Liver (tissue), 9 donors: ENCODE results near the gene SH3RF3. TPM values are rescaled to one million over a fixed set of nuclear protein-coding genes. Genes with fewer than 3 reads are reported as not detected.

Source experiments
- DNase-seq: peaks from one replicate; pipeline ENCODE4 v3.0.0-alpha.2; 2017; ENCODE audit warnings: low spot score
- H3K27ac ChIP-seq, 2 donors: one replicate each; pipeline ENCODE4 v1.7.0; 2013; ENCODE audit warnings: inconsistent platforms in 2 of 2, low read length in 2 of 2, control low read depth in 1 of 2, low read depth in 1 of 2, mild to moderate bottlenecking in 1 of 2
- H3K27me3 ChIP-seq, 4 donors: one replicate each; pipeline versions ENCODE4 v1.6.1 to v1.7.0; 2013; ENCODE audit warnings: low read length in 3 of 4, inconsistent platforms in 1 of 4, mild to moderate bottlenecking in 1 of 4, moderate library complexity in 1 of 4; ENCODE audit not compliant: control insufficient read depth in 4 of 4, insufficient read depth in 4 of 4
- H3K36me3 ChIP-seq, 4 donors: one replicate each; pipeline versions ENCODE4 v1.6.1 to v1.7.0; 2013; ENCODE audit warnings: low read length in 3 of 4, mild to moderate bottlenecking in 3 of 4, low read depth in 1 of 4, moderate library complexity in 1 of 4; ENCODE audit not compliant: control insufficient read depth in 4 of 4, insufficient read depth in 3 of 4
- H3K4me1 ChIP-seq, 4 donors: one replicate each; pipeline versions ENCODE4 v1.6.1 to v1.7.0; 2013; ENCODE audit warnings: low read length in 3 of 4, mild to moderate bottlenecking in 3 of 4, moderate library complexity in 1 of 4; ENCODE audit not compliant: control insufficient read depth in 4 of 4, insufficient read depth in 4 of 4
- H3K4me3 ChIP-seq, 3 donors: one replicate each; pipeline versions ENCODE4 v1.6.1 to v1.7.0; 2013; ENCODE audit warnings: low read length in 3 of 3, control low read depth in 1 of 3, low read depth in 1 of 3, mild to moderate bottlenecking in 1 of 3
- H3K9ac ChIP-seq, 2 donors: one replicate each; pipeline ENCODE4 v1.7.0; 2013; ENCODE audit warnings: low read length in 2 of 2, mild to moderate bottlenecking in 2 of 2, moderate library complexity in 2 of 2, control low read depth in 1 of 2, low read depth in 1 of 2
- H3K9me3 ChIP-seq, 4 donors: one replicate each; pipeline versions ENCODE4 v1.6.1 to v1.7.0; 2013; ENCODE audit warnings: low read length in 3 of 4; ENCODE audit not compliant: control insufficient read depth in 4 of 4
- EGR1 ChIP-seq, 2 donors: IDR thresholded peaks; 2 replicates each; pipeline ENCODE4 v1.6.1; 2016 to 2018; ENCODE audit warnings: antibody characterized with exemption in 2 of 2, low read depth in 2 of 2
- FOXA1 ChIP-seq: IDR thresholded peaks from 2 replicates; pipeline ENCODE4 v1.6.1; 2016; ENCODE audit warnings: antibody characterized with exemption
- FOXA2 ChIP-seq: IDR thresholded peaks from 2 replicates; pipeline ENCODE4 v1.6.1; 2016; ENCODE audit warnings: antibody characterized with exemption
- HNF4A ChIP-seq, 2 donors: conservative IDR thresholded peaks; 2 replicates each; pipeline ENCODE4 v1.6.1; 2016; ENCODE audit warnings: antibody characterized with exemption in 2 of 2, mild to moderate bottlenecking in 2 of 2
- HNF4G ChIP-seq: IDR thresholded peaks from 2 replicates; pipeline ENCODE4 v1.6.1; 2016; ENCODE audit warnings: antibody characterized with exemption
- JUND ChIP-seq, 2 donors: IDR thresholded peaks; 2 replicates each; pipeline ENCODE4 v1.6.1; 2016; ENCODE audit warnings: antibody characterized with exemption in 2 of 2
- RAD21 ChIP-seq, 2 donors: IDR thresholded peaks; 2 replicates each; pipeline ENCODE4 v1.6.1; 2016; ENCODE audit warnings: antibody characterized with exemption in 2 of 2, mild to moderate bottlenecking in 2 of 2
- REST ChIP-seq: IDR thresholded peaks from 2 replicates; pipeline ENCODE4 v1.6.1; 2016; ENCODE audit warnings: antibody characterized with exemption, mild to moderate bottlenecking
- RXRA ChIP-seq, 2 donors: IDR thresholded peaks; 2 replicates each; pipeline ENCODE4 v1.6.1; 2017 to 2018; ENCODE audit warnings: antibody characterized with exemption in 2 of 2, mild to moderate bottlenecking in 1 of 2
- SP1 ChIP-seq: IDR thresholded peaks from 2 replicates; pipeline ENCODE4 v1.6.1; 2018; ENCODE audit warnings: antibody characterized with exemption, mild to moderate bottlenecking
- TAF1 ChIP-seq: conservative IDR thresholded peaks from 2 replicates; pipeline ENCODE4 v1.6.1; 2016; ENCODE audit warnings: antibody characterized with exemption, mild to moderate bottlenecking
- ZBTB33 ChIP-seq: IDR thresholded peaks from 2 replicates; pipeline ENCODE4 v1.6.1; 2016; ENCODE audit warnings: antibody characterized with exemption
- WGBS: extraction: QIAGEN DNeasy Blood & Tissue Kit; methylation state at CpG from one replicate; pipeline ENCODE4 v1.1.7; 2013; 5-methylcytosine and 5-hydroxymethylcytosine counted together
- polyA plus RNA-seq, 2 donors: library from polyadenylated mRNA; stranded (reverse) in 1 of 2; unstranded in 1 of 2; fragments of 200-250 nt in 1 of 2; fragments of >200 nt in 1 of 2; fragmentation: Nextera tagmentation in 1 of 2; extraction: Ambion mirVana in 1 of 2; gene quantifications; one replicate each; pipeline versions ENCODE4 v1.2.1 to v1.2.3, GENCODE V29; 2013 to 2015
- total RNA-seq, 2 donors: library from RNA; depleted of rRNA; stranded (reverse); fragments of >200 nt; gene quantifications; one replicate each; pipeline ENCODE4 v1.2.3, GENCODE V29; 2014
- donor health status: healthy.
- donor health status: healthy.
- donor health status: healthy.
- donor health status: healthy.
- donor health status: healthy.

The SH3RF3 gene
- total and polyA plus RNA-seq, 4 donors, result 0.11 to 1.0 (median 0.54) TPM

- TF ChIP-seq RAD21 (IDR thresholded peaks at IDR 0.05) (no peak), HNF4A (conservative IDR thresholded peaks at IDR 0.05) (no peak)
Measured at GRCh38 chr2:109153807-109154206, 24.8 kb downstream of the SH3RF3 start (continued).

GRCh38 chr2:109154226-109154625 lies 25.2 kb downstream of the SH3RF3 start:
- H3K9ac ChIP-seq, result no peak overlapping the region
- no peaks in the 10 kb centered on the region for H3K27me3 ChIP-seq
- no peak for DNase-seq
- H3K4me3 ChIP-seq, result no peak overlapping the region
- no peaks in the 10 kb centered on the region for H3K9me3 ChIP-seq
- 90% methylated on average over 3 of the region's 3 CpGs for WGBS
- no peaks in the 10 kb centered on the region for H3K4me1 ChIP-seq
- no peaks in the 10 kb centered on the region for H3K36me3 ChIP-seq
- TF ChIP-seq HNF4G (no peak), SP1 (no peak), ZBTB33 (no peak), FOXA1 (no peak), RAD21 (IDR thresholded peaks at IDR 0.05) (no peak), JUND (IDR thresholded peaks at IDR 0.05) (no peak), FOXA2 (no peak)
- no peak overlapping the region for H3K27ac ChIP-seq

GRCh38 chr2:109155553-109156451 lies 26.8 kb downstream of the SH3RF3 start:
- no peak overlapping the region for H3K4me3 ChIP-seq
- no peak overlapping the region for H3K9ac ChIP-seq
- no peaks in the 10 kb centered on the region for H3K36me3 ChIP-seq
- H3K9me3 ChIP-seq, result no peaks in the 10 kb centered on the region
- TF ChIP-seq TAF1 (no peak), EGR1 (IDR thresholded peaks at IDR 0.05; ENCODE audit: low read depth in 2 of 2) (no peak), REST (no peak), RXRA (IDR thresholded peaks at IDR 0.05) (no peak), HNF4G (no peak), ZBTB33 (no peak), JUND (IDR thresholded peaks at IDR 0.05) (no peak)
- H3K27me3 ChIP-seq, result no peaks in the 10 kb centered on the region
- no peak for DNase-seq
- no peak overlapping the region for H3K27ac ChIP-seq
- 70% methylated on average over 11 of the region's 11 CpGs for WGBS
- no peaks in the 10 kb centered on the region for H3K4me1 ChIP-seq
